HG02759 (cell line): Measurements from ENCODE around the gene PPP2R5B.
A peak's percentile ranks its signal among the peaks of the same experiment; 100 is the strongest.
"Not testable (repeated sequence)": the region's sequence is repeated elsewhere in the genome, so short reads cannot be mapped to it uniquely, and the experiment has no call there.

Experiments used
- ATAC-seq: cut with Tn5 transposase; IDR thresholded peaks from one replicate; pipeline ENCODE4 v1.9.1; 2021; ENCODE audit warnings: mild to moderate bottlenecking, moderate library complexity; ENCODE audit not compliant: unreplicated experiment

Gene PPP2R5B

GRCh38 chr11:64971421-64972233, 47.1 kb downstream of the PPP2R5B start, which contains the start of gene MAJIN:
Gene MAJIN, minus strand, starts transcription at chr11:64972108. Its CDS starts 12,703 bp downstream, at chr11:64959405.
- peak; percentile 44 for ATAC-seq

GRCh38 chr11:64974124-64974523, 49.6 kb downstream of the PPP2R5B start:
- ATAC-seq, result no peak

- ATAC-seq, result no peak
Observed at GRCh38 chr11:64976651-64977050, 52.2 kb downstream of the PPP2R5B start.

- ATAC-seq, result not testable (repeated sequence)
Observed at GRCh38 chr11:64983339-64983738, 58.9 kb downstream of the PPP2R5B start.
